ENCODE results near the gene WBP2. TPM values are rescaled to one million over a fixed set of nuclear protein-coding genes. Genes with fewer than 3 reads are reported as not detected.

Gene WBP2
- polyA plus RNA-seq, 1 donor (not counting 4 experiments of a cell fraction or from before 2014, with no cell fraction given), result 23.3 TPM

DNA sequence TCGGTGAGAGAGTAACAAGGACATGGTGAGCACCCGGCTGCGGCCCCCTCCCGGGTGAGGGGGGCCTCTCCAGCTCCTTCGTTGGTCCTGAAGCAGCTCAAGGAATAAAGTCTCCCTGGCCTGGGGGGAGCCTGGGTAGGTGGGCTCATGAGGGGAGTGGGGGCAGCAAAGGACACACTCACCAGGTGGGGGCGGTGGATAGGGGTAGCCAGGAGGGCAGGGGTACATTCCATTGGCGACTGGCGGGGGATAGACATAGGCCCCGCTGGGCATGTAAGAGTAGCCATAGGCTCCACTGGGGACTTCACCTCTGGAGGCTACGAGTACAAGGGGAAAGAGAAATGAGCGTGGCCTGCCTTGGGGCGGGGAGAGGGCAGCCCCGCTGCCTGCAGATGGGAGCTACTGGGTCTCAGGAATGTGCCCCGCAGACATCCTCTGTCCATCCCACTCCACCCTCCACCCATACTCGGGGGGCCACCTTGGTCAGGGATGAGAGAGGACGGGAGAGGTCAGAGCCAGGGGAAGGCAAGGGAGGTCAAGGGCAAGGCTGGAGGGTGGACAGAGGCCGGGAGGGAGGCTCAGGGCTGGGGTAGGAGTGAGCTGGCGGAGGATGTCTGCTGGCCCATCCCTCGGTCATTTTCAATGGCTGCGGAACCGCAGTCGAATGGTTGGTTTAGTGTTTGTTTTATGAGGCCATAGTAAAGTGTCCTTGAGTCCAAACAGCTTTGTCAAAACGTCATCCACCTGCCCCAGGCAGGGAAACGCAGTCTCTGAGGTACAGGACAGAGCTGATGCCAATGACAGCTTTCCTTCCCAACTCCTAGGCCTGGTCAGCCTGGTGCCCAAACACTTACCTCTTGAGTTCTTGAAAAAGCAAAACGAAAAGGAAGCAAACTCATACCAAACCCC lies 7.3 kb downstream of the WBP2 start:
- H3K9ac ChIP-seq (ENCODE audit: control insufficient read depth, extremely low read depth, insufficient read depth, low read length), result no peak overlapping the region
- no peak overlapping the region for H2AFZ ChIP-seq (ENCODE audit: control insufficient read depth, low read length)
- no peak overlapping the region for H3K27ac ChIP-seq (ENCODE audit: control insufficient read depth, insufficient read depth, low read length)
- no peaks in the 10 kb centered on the region for H3K9me1 ChIP-seq (ENCODE audit: control insufficient read depth, extremely low read depth, insufficient read depth, low read length)
- peaks cover 3% of the 10 kb centered on the region for H3K79me2 ChIP-seq (ENCODE audit: control insufficient read depth, insufficient read depth, low read length)
- H3K27me3 ChIP-seq (ENCODE audit: control insufficient read depth, extremely low read depth, insufficient read depth, low read length), result no peaks in the 10 kb centered on the region
- no peak for FAIRE-seq
- H3K4me3 ChIP-seq (ENCODE audit: control insufficient read depth in 2 of 3, extremely low read depth in 1 of 3, insufficient read depth in 2 of 3, low read depth in 1 of 3, low read length in 3 of 3), result no peak overlapping the region
- dilution Hi-C loops (cut with MboI; ENCODE audit: extremely low pct_ligation_motif_present, low sequenced_read_pairs), result no loop called here
- no peak overlapping the region for H3K4me2 ChIP-seq (ENCODE audit: control insufficient read depth, extremely low read depth, insufficient read depth, low read depth, low read length)
- no peaks in the 10 kb centered on the region for H3K9me3 ChIP-seq (ENCODE audit: control insufficient read depth, low read depth, low read length)
- DNase-seq (ENCODE audit: low read depth, low spot score), result no peak
- H3K4me1 ChIP-seq (ENCODE audit: control insufficient read depth, extremely low read depth, insufficient read depth, low read length), result peaks cover 20% of the 10 kb centered on the region
- no peaks in the 10 kb centered on the region for H4K20me1 ChIP-seq (ENCODE audit: control insufficient read depth, extremely low read depth, insufficient read depth, low read length)
- TF ChIP-seq, protein P1, sequence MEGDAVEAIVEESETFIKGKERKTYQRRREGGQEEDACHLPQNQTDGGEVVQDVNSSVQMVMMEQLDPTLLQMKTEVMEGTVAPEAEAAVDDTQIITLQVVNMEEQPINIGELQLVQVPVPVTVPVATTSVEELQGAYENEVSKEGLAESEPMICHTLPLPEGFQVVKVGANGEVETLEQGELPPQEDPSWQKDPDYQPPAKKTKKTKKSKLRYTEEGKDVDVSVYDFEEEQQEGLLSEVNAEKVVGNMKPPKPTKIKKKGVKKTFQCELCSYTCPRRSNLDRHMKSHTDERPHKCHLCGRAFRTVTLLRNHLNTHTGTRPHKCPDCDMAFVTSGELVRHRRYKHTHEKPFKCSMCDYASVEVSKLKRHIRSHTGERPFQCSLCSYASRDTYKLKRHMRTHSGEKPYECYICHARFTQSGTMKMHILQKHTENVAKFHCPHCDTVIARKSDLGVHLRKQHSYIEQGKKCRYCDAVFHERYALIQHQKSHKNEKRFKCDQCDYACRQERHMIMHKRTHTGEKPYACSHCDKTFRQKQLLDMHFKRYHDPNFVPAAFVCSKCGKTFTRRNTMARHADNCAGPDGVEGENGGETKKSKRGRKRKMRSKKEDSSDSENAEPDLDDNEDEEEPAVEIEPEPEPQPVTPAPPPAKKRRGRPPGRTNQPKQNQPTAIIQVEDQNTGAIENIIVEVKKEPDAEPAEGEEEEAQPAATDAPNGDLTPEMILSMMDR (optimal IDR thresholded peaks at IDR 0.05 in 1 of 3, IDR thresholded peaks at IDR 0.05 in 1 of 3, conservative IDR thresholded peaks at IDR 0.05 in 1 of 3; ENCODE audit: extremely low read depth in 1 of 3, insufficient read depth in 2 of 3, low read length in 3 of 3), result no peak
- TF ChIP-seq EZH2 (IDR thresholded peaks at IDR 0.05; ENCODE audit: low read length), result no peak
- H3K36me3 ChIP-seq (ENCODE audit: control insufficient read depth in 2 of 2, extremely low read depth in 1 of 2, insufficient read depth in 2 of 2, low read length in 2 of 2), result peaks cover 24 to 37% of the 10 kb centered on the region in 2 experiments

GRCh38 chr17:75846692-75847613 lies 8.2 kb downstream of the WBP2 start:
- Histone ChIP-seq H3K9me3 (ENCODE audit: control insufficient read depth, low read depth, low read length) (no peaks in the 10 kb centered on the region), H3K27me3 (ENCODE audit: control insufficient read depth, extremely low read depth, insufficient read depth, low read length) (no peaks in the 10 kb centered on the region), H3K4me3 (ENCODE audit: control insufficient read depth in 2 of 3, extremely low read depth in 1 of 3, insufficient read depth in 2 of 3, low read depth in 1 of 3, low read length in 3 of 3) (no peak overlapping the region), H3K79me2 (ENCODE audit: control insufficient read depth, insufficient read depth, low read length) (no peaks in the 10 kb centered on the region), H3K36me3 (ENCODE audit: control insufficient read depth in 2 of 2, extremely low read depth in 1 of 2, insufficient read depth in 2 of 2, low read length in 2 of 2) (peaks cover 24 to 37% of the 10 kb centered on the region in 2 experiments), H3K9me1 (ENCODE audit: control insufficient read depth, extremely low read depth, insufficient read depth, low read length) (no peaks in the 10 kb centered on the region), H3K9ac (ENCODE audit: control insufficient read depth, extremely low read depth, insufficient read depth, low read length) (no peak overlapping the region), H4K20me1 (ENCODE audit: control insufficient read depth, extremely low read depth, insufficient read depth, low read length) (no peaks in the 10 kb centered on the region), H2AFZ (ENCODE audit: control insufficient read depth, low read length) (no peak overlapping the region), H3K4me1 (ENCODE audit: control insufficient read depth, extremely low read depth, insufficient read depth, low read length) (peaks cover 20% of the 10 kb centered on the region), H3K27ac (ENCODE audit: control insufficient read depth, insufficient read depth, low read length) (no peak overlapping the region), H3K4me2 (ENCODE audit: control insufficient read depth, extremely low read depth, insufficient read depth, low read depth, low read length) (no peak overlapping the region)
- dilution Hi-C loops (cut with MboI; ENCODE audit: extremely low pct_ligation_motif_present, low sequenced_read_pairs), result no loop called here
- FAIRE-seq, result no peak
- no peak for TF ChIP-seq EZH2 (IDR thresholded peaks at IDR 0.05; ENCODE audit: low read length)
- TF ChIP-seq, protein P1 (optimal IDR thresholded peaks at IDR 0.05 in 1 of 3, IDR thresholded peaks at IDR 0.05 in 1 of 3, conservative IDR thresholded peaks at IDR 0.05 in 1 of 3; ENCODE audit: extremely low read depth in 1 of 3, insufficient read depth in 2 of 3, low read length in 3 of 3), result no peak
- no peak for DNase-seq (ENCODE audit: low read depth, low spot score)

Measured in keratinocyte (primary cell).